ENCODE data around the gene ORAI3. TPM values are rescaled to one million over a fixed set of nuclear protein-coding genes. Genes with fewer than 3 reads are reported as not detected.

ORAI3 gene
- total RNA-seq, 1 experiment from 2014 or later = 9.0 TPM

DNA sequence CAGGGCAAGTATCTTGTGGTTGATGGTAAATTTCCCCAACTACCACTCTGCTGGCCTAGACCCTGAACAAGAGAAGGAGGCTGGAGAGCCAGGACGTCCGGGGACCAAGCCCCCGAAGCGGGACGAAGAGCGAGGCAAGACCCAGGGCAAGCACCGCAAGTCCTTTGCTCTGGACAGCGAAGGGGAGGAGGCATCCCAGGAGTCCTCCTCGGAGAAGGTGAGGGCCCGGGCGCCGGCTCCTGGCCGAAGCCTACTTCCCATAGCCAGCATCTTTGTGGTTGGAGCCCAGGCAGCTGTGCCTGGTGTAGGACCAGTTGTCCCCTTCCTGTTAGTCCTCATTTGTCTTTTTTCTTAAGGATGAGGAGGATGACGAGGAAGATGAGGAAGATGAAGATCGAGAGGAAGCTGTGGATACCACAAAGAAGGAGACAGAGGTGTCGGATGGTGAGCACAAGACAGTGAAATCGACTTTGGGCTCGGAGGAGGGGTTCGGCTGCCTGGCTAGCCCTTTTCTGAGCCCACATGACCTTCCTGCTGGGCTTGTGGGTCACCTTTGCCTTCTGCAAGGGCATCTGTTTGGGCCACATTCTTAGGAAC, 20.5 kb downstream of the ORAI3 start:
- Histone ChIP-seq H3K27ac (ENCODE audit: low read depth, low read length) (no peak overlapping the region), H3K79me2 (ENCODE audit: insufficient read depth, low read length) (no peaks in the 10 kb centered on the region; the same call in 1 of the 2 replicates), H3K4me2 (ENCODE audit: low read length) (no peak overlapping the region), H3K4me3 (replicated peaks in 1 of 2; ENCODE audit: low read depth in 1 of 2, low read length in 2 of 2) (no peak overlapping the region), H3K9ac (ENCODE audit: low read length) (no peak overlapping the region), H2AFZ (ENCODE audit: low read depth, low read length, poor library complexity, severe bottlenecking) (no peak overlapping the region), H3K27me3 (ENCODE audit: insufficient read depth, low read length) (no peaks in the 10 kb centered on the region), H4K20me1 (ENCODE audit: insufficient read depth) (no peaks in the 10 kb centered on the region), H3K9me3 (ENCODE audit: control insufficient read depth in 1 of 2, insufficient read depth in 1 of 2, low read depth in 1 of 2, low read length in 2 of 2) (no peaks in the 10 kb centered on the region), H3K36me3 (ENCODE audit: control insufficient read depth in 1 of 2, insufficient read depth in 2 of 2, low read length in 2 of 2) (peaks cover 51 to 59% of the 10 kb centered on the region in 2 experiments), H3K4me1 (ENCODE audit: control insufficient read depth in 1 of 2, insufficient read depth in 2 of 2, low read length in 2 of 2) (no peaks in the 10 kb centered on the region), H3K9me2 (ENCODE audit: insufficient read depth) (no peaks in the 10 kb centered on the region)
- RAD21 ChIA-PET (ENCODE audit: low non-redundant PET in 1 of 2, low total read pairs in 2 of 2, uncharacterized antibody in 2 of 2, unreplicated experiment in 2 of 2) = no interaction called here
- intact Hi-C loops (cut with micrococcal nuclease) = no loop called here
- CTCF ChIA-PET = no interaction called here
- TF ChIP-seq TCF7L2 (IDR thresholded peaks at IDR 0.05; ENCODE audit: borderline replicate concordance, extremely low read depth, insufficient read depth, insufficient read length) = no peak
- TF ChIP-seq, protein P1, sequence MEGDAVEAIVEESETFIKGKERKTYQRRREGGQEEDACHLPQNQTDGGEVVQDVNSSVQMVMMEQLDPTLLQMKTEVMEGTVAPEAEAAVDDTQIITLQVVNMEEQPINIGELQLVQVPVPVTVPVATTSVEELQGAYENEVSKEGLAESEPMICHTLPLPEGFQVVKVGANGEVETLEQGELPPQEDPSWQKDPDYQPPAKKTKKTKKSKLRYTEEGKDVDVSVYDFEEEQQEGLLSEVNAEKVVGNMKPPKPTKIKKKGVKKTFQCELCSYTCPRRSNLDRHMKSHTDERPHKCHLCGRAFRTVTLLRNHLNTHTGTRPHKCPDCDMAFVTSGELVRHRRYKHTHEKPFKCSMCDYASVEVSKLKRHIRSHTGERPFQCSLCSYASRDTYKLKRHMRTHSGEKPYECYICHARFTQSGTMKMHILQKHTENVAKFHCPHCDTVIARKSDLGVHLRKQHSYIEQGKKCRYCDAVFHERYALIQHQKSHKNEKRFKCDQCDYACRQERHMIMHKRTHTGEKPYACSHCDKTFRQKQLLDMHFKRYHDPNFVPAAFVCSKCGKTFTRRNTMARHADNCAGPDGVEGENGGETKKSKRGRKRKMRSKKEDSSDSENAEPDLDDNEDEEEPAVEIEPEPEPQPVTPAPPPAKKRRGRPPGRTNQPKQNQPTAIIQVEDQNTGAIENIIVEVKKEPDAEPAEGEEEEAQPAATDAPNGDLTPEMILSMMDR (IDR thresholded peaks at IDR 0.05 in 2 of 3, conservative IDR thresholded peaks at IDR 0.05 in 1 of 3; ENCODE audit: borderline replicate concordance in 1 of 3, insufficient read depth in 1 of 3, low read depth in 2 of 3, low read length in 2 of 3) = no peak
- no peak for TF ChIP-seq EGR1 (IDR thresholded peaks at IDR 0.05; ENCODE audit: low read depth)
- no peak for TF ChIP-seq YY1 (IDR thresholded peaks at IDR 0.05; ENCODE audit: extremely low read depth, insufficient replicate concordance, low read depth, low read length)
- TF ChIP-seq, protein P2, sequence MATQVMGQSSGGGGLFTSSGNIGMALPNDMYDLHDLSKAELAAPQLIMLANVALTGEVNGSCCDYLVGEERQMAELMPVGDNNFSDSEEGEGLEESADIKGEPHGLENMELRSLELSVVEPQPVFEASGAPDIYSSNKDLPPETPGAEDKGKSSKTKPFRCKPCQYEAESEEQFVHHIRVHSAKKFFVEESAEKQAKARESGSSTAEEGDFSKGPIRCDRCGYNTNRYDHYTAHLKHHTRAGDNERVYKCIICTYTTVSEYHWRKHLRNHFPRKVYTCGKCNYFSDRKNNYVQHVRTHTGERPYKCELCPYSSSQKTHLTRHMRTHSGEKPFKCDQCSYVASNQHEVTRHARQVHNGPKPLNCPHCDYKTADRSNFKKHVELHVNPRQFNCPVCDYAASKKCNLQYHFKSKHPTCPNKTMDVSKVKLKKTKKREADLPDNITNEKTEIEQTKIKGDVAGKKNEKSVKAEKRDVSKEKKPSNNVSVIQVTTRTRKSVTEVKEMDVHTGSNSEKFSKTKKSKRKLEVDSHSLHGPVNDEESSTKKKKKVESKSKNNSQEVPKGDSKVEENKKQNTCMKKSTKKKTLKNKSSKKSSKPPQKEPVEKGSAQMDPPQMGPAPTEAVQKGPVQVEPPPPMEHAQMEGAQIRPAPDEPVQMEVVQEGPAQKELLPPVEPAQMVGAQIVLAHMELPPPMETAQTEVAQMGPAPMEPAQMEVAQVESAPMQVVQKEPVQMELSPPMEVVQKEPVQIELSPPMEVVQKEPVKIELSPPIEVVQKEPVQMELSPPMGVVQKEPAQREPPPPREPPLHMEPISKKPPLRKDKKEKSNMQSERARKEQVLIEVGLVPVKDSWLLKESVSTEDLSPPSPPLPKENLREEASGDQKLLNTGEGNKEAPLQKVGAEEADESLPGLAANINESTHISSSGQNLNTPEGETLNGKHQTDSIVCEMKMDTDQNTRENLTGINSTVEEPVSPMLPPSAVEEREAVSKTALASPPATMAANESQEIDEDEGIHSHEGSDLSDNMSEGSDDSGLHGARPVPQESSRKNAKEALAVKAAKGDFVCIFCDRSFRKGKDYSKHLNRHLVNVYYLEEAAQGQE (IDR thresholded peaks at IDR 0.05; ENCODE audit: low read depth) = no peak
- POLR2A ChIA-PET = no interaction called here
- no peak for DNase-seq (ENCODE audit: low read depth, low spot score)
- ATAC-seq = no peak
- no TSS peak for BruUV-seq (replicated peaks)
